GM18858 (cell line): ENCODE measurements around the gene DCTN4.

Experiments
- ATAC-seq: cut with Tn5 transposase; IDR thresholded peaks from one replicate; pipeline ENCODE4 v1.9.1; 2021; ENCODE audit not compliant: unreplicated experiment

DCTN4 gene

DNA sequence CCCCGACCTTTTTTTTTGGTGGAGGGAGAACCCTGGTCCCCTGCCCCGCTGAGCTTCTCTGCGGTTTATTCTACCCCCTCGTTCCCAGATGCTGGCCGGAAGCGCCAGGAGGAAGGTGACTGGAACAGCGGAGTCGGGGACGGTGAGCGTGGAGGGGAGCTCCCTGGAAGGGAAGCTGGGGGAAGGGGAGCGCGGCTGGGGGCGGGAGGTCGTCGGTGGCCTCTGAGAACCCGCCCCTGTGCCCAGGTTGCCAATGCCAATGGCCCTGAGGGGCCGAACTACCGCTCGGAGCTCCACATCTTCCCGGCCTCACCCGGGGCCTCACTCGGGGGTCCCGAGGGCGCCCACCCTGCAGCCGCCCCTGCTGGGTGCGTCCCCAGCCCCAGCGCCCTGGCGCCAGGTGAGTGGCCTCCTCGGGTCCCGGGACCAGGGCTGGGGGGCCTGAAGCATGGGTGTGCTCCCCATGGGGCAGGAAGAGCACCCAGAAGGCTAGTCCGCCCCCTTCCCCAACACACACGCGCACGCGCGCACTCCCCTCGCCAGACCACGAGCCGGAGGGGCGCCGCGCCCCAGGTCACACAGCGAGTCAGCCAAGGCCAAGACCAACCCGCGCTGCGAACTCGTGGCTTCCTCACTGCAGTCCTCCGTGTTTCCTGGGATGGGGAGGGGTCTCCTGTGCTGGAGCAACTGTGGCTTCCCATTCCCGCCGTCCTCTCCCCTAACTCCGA is 87.1 kb downstream of the DCTN4 start:
- no peak for ATAC-seq

DNA sequence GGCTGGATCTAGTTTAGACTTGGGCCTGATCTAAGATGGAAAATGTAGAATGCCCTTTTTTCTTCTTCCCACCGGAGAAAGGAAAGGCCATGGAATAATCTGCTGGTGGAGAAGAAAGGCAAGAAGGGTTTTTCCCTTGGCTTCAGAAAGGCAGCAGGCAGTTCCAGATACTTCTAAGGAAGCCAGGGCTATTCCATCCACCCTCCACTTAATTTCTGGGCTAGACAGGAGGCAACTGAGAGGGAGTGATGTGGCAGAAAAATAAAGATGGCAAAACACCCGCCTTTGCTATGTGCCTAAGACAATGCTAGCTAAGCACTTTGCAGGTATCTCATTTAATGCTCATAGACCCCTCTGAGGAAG is 87.9 kb downstream of the DCTN4 start:
- ATAC-seq, result no peak

DNA sequence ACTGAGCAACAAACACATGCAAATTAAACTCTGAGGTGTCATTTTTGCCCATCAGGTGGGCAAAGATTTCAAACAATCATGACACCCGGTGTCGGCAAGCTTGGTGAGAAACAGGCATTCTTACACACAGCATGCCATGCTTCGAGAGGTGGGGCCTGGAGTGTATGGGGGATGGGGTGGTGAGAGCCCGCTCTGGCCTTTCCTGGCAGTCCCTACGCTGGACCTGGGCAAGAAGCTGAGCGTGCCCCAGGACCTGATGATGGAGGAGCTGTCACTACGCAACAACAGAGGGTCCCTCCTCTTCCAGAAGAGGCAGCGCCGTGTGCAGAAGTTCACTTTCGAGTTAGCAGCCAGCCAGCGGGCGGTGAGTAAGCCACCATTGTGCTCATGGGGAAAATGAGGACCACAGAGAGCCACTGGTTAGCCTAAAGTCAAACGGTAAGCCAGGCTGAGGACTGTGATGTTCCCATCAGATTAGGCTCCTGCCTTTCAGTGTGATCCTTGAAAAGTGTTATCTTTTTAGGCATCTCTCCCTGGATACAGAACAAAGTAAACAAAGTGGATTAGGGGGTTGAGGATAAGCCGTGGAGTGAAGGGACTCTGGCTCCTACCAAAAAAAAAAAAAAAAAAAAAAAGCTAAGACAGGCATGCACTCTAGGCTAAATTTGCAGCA is 88.4 kb downstream of the DCTN4 start:
- ATAC-seq, result no peak

DNA sequence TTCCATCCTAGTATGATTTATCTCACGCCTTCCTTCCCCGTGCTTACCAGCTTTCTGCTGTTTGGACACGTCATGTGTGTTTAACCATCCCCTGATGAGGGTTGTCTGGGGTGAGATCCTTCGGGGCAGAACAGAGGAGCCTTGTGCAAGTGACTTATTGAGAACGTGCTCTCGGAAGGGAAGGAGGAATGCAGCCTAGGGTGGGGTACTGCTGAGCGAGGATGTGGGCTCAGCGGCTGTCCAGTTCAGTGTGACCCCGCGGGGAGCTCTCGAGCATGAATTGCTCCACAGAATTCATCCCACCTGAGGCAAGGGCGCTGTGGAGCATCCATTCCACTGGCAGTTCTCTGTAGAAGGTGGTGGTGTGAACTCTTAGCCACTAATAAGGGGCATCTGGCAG is 93.8 kb downstream of the DCTN4 start:
- no peak for ATAC-seq

DNA sequence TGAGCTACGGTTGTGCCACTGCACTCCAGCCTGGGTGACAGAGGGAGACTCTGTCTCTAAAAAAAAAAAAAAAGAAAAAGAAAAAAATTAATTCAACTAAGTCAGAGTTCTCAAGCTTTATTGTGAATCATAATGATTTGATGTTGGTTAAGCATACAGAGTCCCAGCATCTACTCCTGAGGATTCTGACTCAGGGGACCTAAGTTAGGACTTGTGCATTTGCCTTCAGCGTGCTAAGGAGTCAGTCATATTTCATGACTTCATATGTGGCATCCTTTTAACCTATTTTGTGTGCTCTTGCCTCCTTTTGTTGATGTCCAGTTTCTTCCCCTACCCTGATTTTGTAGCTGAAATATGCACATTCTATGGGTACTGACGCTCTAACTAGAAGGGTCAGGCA is 94.9 kb downstream of the DCTN4 start:
- no peak for ATAC-seq

DNA sequence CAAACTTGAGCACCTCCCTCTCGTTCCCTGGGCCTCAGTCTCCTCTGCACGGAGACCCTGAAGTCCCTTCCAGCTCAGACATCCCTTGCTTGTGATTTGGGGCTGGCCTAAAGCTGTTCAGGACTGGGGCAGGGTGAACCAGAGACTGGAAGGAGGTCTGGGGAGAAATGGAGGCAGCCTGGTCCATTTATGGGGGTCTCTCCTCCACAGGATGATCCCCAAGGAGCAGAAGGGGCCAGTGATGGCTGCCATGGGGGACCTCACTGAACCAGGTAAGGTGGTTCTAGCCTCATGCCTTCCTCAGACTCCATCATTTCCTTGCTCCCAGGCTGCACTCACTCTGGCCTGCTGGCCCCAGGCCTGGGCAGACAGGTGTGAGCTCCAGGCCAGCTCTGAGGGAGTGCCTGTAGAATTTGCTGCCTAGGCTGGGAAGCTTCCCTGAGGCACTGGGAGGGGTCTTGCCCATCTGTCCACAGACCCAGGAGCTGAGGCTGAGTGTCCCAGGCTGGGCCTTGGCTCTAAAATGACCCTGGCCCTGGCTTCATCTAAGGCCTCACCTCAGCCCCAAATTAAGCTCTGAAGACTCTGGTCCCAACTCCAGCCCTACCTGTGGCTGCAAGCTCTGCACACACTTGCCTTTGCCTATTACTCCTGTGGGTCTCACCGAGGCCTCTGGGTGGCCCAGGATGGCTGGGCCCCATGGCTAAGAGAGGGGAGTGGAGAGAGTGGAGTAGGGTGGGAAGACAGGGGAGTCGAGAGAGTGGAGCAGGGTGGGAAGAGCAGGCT is 95.9 kb downstream of the DCTN4 start:
- ATAC-seq, result no peak

DNA sequence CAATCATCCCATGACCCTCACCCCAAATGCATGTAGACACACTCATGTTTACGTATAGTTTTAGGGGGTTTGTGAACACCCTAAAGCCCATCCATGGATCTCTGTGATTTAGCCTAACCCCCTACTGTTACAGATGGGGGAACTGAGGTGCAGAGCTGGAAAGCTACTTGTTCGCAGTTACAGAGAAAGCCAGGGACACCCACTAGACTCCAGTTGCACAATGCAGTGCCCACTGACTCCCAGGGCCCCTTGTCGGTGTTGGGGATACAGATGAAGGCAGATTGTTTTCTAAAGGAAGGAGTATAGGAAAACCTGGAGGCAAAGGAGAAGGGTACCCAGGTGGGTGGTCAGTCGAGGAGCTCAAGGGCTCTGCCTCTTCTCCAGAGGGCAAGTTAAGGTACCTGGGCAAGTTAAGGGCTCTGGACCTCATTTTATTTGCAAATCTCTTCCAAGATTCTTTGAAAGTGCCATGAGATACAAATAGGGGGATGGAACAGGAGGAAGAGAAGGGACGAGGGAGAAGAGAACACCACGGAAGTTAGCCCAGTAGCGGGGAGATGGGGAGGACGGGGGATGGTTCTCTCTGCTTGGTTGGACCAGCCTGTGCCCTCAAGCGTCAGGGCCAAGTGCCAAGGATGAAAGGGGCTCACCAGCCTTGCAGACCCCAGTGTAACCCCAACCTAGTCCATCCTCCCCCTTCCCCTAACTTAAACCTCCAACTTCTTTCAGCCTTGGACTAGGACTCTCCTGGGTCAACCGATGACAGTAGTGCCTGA is 96.8 kb downstream of the DCTN4 start:
- no peak for ATAC-seq

DNA sequence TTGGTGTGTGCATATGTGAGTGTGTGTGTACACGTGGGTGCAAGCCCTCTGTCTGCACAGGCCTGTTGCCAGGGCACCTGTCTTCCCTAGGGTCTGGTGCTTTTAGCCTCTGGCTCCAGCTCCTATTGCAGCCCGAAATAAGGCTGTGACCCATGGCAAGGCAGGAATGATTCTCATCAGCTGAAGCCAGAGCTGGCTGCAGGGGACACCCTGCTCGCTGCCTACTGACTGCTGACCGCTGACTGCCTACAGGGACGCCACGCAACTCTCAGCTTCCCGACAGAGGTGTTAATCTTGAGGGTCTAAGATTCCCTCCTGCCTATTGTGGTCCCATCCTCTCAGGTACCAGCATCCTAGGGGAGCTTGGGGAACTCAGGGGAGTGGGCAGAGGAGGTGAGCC is 97.7 kb downstream of the DCTN4 start, which contains the start of gene MYOZ3:
Gene MYOZ3 (plus strand): TSS at position 166 of the 400 bp plus-strand sequence. CDS start 1,691 bp downstream, outside the sequence.
- ATAC-seq, result no peak

DNA sequence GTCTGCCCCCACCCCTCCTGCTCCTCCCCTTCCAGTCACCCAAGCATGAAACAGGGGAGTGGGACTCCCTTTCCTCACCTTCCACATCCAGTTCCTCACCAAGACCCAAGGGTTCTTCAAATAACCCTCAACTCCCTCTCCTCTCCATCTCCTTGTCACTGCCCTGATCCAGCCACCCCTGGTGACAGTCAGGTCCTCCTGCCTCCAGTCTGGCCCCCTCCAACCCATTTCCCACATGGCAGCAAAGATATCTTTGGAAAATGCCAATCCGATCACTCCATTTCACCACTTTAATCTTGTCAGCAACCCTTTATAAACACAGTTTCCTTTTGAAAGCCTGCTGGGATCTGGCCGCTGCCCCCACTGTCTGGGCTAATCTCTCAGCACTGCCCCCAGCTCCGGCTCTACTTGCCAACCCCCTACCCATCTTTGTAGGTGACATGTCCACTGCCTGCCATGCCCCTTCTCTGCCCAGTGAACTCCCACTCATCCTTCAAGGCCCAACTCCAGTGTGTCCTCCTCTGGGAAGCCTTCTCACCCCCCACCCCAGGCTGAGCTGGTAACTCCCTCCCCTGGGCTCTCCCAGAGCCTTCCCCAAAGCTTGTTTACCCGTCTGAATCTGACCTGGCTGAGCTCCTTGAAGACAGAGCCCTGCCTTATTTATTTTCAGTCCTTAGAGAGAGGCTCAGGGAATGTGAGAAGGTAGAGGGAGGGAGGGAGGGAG is 98.5 kb downstream of the DCTN4 start:
- ATAC-seq, result no peak

DNA sequence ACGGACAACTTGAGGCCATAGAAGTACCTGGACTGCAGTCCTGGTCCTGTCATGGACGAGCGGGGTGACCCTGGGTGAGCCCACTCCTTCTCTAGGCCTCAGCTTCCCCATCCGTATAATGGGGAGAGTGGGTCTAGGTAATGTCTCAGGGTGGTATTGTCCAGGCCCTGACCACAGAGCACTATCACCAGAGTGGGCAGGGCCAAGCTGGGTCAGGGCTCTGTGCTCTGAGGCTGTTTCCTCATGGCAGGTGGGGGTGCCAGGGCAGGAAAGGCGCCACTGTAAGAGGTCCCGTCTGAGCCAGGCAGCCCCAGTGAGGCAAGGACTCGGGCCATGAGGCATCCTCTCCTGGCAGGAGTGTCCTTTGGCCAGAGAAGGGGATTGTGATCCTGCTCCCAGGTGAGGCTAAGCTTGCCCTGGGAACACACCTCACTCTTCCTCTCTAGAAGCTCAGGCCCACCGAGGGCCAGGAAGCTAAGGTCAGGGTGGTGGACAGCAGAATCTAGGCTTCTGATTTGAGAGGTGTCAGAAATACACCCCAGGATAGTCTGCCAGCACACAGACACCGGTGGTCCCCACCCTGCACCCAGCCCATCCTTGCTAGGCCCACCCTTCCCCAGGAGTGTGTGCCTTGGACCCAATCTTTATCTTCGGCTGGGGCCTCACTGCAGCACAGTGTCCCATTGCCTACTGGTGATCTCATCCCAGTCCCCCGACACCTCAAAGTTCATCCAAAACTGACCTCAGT is 99.3 kb downstream of the DCTN4 start:
- no peak for ATAC-seq

DNA sequence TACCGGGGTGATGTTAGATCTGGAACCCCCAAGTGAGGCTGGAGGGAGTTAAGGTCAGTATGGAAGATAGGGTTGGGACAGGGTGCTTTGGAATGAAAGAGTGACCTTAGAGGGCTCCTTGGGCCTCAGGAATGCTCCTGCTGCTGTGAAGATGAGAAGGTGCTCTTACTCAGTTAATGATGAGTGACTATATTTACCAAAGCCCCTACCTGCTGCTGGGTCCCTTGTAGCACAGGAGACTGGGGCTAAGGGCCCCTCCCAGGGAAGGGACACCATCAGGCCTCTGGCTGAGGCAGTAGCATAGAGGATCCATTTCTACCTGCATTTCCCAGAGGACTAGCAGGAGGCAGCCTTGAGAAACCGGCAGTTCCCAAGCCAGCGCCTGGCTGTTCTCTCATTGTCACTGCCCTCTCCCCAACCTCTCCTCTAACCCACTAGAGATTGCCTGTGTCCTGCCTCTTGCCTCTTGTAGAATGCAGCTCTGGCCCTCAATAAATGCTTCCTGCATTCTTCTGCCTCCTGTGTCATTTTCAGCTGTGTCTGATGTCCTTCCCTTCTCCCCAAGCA is 100.0 kb downstream of the DCTN4 start:
- ATAC-seq, result no peak
